GM10266 (cell line): ENCODE data around the gene CEP295NL.

Experiments
- DNase-seq: peaks from one replicate; pipeline ENCODE4 v3.0.0; 2012; ENCODE audit errors: extremely low spot score
- TF ChIP-seq, protein P1 (sequence below): IDR thresholded peaks from 2 replicates; pipeline ENCODE4 v1.5.1; 2012; ENCODE audit warnings: mild to moderate bottlenecking, low read depth; ENCODE audit not compliant: control insufficient read depth, insufficient read depth; ENCODE audit errors: missing control alignments

CEP295NL gene

DNA sequence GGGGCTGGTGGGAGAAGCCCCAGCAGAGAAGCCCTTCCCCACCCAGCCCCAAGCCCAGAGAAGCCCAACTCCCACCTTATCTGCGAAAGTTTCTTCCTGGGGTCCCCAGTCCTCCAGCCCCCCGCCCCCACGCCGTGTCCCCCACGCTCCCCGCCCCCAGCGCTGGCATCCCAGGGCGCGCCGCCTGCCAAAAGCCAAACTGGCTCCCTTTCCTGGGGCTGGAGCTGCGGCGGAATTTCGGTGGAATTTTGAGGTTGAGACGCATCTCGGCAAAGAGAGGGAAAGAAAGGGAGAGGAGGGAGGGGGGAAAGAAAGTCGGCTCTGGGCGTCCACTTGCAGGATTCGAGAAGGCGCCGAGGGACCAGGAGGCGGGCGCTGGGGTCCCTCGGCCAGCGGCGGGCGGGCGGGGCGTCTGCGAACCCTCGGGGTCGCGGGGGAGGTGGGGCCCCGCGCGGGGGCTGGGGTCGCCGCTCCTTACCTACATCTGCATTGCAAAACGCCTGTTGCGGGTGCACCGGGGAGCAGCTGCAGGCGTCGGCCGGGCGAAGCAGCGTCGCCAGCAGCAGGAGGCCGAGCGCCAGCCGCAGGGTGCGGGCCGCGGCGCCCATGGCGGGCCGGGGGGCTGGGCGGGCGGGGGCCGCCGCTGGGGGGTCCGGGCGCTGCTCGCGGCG is 21.6 kb upstream of the CEP295NL start:
- TF ChIP-seq, protein P1, sequence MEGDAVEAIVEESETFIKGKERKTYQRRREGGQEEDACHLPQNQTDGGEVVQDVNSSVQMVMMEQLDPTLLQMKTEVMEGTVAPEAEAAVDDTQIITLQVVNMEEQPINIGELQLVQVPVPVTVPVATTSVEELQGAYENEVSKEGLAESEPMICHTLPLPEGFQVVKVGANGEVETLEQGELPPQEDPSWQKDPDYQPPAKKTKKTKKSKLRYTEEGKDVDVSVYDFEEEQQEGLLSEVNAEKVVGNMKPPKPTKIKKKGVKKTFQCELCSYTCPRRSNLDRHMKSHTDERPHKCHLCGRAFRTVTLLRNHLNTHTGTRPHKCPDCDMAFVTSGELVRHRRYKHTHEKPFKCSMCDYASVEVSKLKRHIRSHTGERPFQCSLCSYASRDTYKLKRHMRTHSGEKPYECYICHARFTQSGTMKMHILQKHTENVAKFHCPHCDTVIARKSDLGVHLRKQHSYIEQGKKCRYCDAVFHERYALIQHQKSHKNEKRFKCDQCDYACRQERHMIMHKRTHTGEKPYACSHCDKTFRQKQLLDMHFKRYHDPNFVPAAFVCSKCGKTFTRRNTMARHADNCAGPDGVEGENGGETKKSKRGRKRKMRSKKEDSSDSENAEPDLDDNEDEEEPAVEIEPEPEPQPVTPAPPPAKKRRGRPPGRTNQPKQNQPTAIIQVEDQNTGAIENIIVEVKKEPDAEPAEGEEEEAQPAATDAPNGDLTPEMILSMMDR, result no peak
- no peak for DNase-seq

DNA sequence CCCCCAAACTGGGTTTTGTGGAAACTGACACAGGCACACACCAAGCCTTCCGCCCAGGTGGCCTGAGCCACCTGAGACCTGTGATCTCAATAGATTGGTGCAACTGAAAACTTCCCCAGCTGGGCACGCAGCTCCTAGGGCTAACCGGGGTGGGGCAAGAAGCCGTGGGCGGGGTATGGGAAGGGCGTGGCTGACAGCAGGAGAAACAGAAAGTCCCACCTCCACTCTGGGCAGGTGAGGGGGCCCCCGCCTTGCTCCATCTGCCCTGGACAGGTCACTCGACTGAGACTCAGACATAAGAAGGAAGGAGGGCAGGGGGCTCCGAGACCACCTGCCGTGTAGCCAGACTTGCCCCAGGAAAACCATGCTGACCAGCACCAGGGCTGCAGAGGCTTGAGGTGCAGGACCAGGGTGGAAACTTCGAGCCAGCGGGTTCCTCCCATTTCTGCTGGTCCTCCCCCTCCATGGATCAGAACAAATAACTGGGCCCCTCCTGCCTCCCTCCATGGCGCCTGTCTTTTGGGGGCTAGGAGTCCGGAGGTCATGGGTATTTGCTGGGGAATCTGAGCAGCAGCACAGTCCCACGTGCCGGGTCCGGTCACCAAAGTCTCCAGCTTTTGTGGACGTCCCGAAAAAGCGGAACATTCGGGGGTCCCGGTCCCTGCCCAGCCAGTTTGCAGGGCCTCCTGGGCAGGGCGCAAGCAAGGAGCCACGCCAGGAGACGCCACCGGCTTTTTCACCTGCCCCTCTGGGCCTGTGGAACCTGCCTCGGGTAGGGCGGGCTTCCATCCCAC is 20.9 kb upstream of the CEP295NL start:
- DNase-seq, result no peak
- TF ChIP-seq, protein P1, result no peak

DNA sequence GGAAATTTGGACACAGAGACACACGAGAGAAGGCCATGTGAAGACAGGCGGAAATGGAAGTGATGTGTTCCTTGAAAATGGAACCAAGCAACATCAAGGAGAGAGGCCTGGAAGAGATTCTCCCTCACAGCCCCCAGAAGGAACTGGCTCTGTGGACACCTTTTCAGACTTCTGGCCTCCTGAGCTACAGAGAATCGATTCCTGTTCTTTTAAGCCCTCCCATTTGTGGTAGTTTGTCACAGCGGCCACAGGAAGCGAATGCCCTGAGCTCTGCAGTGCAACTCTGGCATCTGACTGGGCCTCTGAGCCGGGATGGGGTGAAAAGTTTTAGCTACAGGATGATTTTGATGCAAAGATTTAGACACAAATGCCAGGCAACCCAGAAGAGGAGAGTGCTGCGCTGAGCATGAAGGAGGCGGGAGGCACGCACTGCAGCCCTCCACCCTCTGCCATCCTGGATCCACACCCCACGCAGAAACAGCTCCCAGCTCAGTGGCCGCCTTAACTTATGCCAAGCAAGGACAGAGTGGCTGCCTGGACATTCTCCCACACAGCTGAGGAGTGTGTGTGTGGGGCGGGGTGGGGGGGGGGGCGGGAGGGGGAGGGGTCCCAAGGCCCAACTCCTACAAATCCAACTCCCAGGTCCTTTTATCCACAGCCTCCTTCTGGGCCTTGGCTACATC is 20.0 kb upstream of the CEP295NL start:
- DNase-seq, result no peak
- TF ChIP-seq, protein P1, result no peak

DNA sequence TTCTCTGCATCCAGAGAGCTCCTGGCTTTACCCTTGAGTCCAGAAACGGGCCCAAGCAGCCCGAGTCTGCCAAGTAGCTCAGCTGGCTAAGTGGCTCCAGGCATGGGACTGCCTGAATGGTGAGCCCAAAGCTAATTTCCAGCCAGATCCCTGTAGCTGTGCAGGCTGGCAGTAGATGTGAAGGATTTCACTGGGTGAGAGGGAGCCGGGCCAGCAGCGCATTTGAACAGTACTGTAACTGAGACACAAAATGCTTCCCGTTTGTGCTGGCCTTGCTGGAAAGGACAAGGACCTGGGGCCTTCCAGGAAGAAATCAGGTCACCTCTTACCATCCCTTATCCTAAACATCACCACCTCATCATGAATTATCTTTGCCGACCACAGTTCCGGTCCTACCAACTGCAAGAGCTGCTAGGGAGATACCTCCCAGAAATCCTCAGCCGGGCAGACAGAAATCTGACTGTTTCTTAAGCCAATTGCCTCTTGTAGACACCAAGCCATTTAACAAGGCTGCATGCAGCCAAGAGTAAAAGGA is 18.5 kb upstream of the CEP295NL start:
- TF ChIP-seq, protein P1, result no peak
- DNase-seq, result no peak

DNA sequence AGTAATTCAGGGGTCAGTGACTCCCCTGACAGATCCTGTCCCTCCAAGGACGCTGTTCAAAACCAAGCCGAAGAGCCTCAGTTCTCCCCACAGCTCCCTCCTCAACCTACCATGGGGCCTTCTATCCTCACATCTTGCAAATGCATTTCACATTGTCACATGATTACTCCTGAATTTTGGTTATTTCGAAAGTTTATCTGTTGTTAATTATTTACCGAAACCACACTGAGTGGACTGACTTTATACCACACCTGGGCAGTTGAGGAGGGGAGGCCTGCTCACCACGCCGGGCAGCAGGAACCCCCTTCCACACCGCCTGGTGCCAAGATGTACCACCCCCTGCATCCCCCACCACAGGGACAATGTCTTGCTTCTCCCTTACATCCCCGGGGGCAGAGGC is 17.5 kb upstream of the CEP295NL start:
- TF ChIP-seq, protein P1, result no peak
- DNase-seq, result no peak

DNA sequence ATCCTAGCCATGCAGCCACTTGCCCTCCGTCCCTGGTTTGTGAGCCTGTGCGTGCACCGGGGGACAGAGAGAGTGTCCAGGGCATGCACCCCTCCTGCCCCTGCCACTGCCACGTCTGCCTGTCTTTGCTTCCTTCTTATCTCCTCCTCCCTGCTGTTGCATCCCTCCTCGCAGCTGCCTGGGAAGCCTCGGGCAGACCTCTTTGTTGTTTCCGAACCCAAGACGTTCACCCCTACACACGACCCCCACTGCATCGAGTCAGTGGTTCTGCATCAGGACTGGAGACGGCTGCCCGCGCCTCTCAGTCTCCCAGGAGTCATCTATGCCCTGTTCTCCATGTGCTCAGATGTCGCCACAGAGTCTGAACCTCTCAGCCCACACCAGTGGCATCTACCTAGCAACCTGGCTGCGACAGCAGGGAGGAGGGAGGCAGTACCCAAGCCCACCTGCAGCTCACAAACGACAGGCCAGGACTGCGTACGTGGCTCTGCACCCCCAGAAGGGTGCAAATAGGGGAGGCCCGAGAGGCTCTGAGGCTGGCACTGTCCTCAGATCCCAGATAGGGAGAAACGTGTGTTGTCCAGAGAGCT is 17.0 kb upstream of the CEP295NL start:
- TF ChIP-seq, protein P1, result no peak
- no peak for DNase-seq
